Myocyte (in vitro differentiated cells): ENCODE results near the gene ZHX3. TPM values are rescaled to one million over a fixed set of nuclear protein-coding genes. Genes with fewer than 3 reads are reported as not detected.

Experiments
- DNase-seq: peaks from one replicate; pipeline ENCODE4 v3.0.0-alpha.2; 2012; ENCODE audit warnings: low read depth
- polyA plus RNA-seq: library from polyadenylated mRNA; unstranded; fragments of >200 nt; gene quantifications from one replicate; pipeline ENCODE4 v1.2.1, GENCODE V29; 2012; ENCODE audit warnings: missing spikeins
- total RNA-seq: library from RNA; depleted of rRNA; stranded (reverse); fragments of >200 nt; gene quantifications from 2 replicates; pipeline ENCODE4 v1.2.3, GENCODE V29; 2014

The ZHX3 gene
- 35.8 and 36.4 TPM in 2 replicates for total RNA-seq
- 26.5 TPM for polyA plus RNA-seq

GRCh38 chr20:41317546-41318270, at the start of gene ZHX3:
Gene ZHX3, minus strand, starts transcription at chr20:41317731. Its CDS starts 112,815 bp downstream, at chr20:41204916.
- peak; percentile 97 for DNase-seq

- no peak for DNase-seq
Measured at GRCh38 chr20:41367393-41367695, 49.8 kb upstream of the ZHX3 start.

- no peak for DNase-seq
Measured at GRCh38 chr20:41366546-41367392, 49.2 kb upstream of the ZHX3 start, which contains the start of gene EMILIN3. Gene EMILIN3, minus strand, starts transcription at chr20:41366818. Its CDS starts 184 bp downstream, at chr20:41366634.

- no peak for DNase-seq
Measured at GRCh38 chr20:41365777-41366545, 48.4 kb upstream of the ZHX3 start.

GRCh38 chr20:41364967-41365765, 47.6 kb upstream of the ZHX3 start:
- no peak for DNase-seq

- no peak for DNase-seq
Measured at GRCh38 chr20:41364236-41364855, 46.8 kb upstream of the ZHX3 start.

GRCh38 chr20:41363601-41364000, 46.1 kb upstream of the ZHX3 start:
- no peak for DNase-seq

GRCh38 chr20:41362748-41363140, 45.2 kb upstream of the ZHX3 start:
- no peak for DNase-seq

- DNase-seq, result peak; percentile 50
Measured at GRCh38 chr20:41361757-41362747, 44.5 kb upstream of the ZHX3 start.

GRCh38 chr20:41360831-41361756, 43.6 kb upstream of the ZHX3 start:
- peak; percentile 90 for DNase-seq

- DNase-seq, result peak; percentile 55
Measured at GRCh38 chr20:41359541-41360011, 42.0 kb upstream of the ZHX3 start.

- no peak for DNase-seq
Measured at GRCh38 chr20:41358717-41359116, 41.2 kb upstream of the ZHX3 start.

GRCh38 chr20:41358230-41358629, 40.7 kb upstream of the ZHX3 start:
- DNase-seq, result no peak

GRCh38 chr20:41357424-41358163, 40.1 kb upstream of the ZHX3 start:
- DNase-seq, result no peak

GRCh38 chr20:41356951-41357350, 39.4 kb upstream of the ZHX3 start:
- no peak for DNase-seq

- DNase-seq, result no peak
Measured at GRCh38 chr20:41355598-41356203, 38.2 kb upstream of the ZHX3 start.

- DNase-seq, result no peak
Measured at GRCh38 chr20:41355192-41355591, 37.7 kb upstream of the ZHX3 start.
